ENCODE data around the gene ARHGAP36. TPM values are rescaled to one million over a fixed set of nuclear protein-coding genes. Genes with fewer than 3 reads are reported as not detected.

Gene ARHGAP36
- total and polyA plus RNA-seq, 9 of the 15 experiments (the other 6 are each of a cell fraction or from before 2014, with no cell fraction given): not detected

GRCh38 chrX:131083510-131084142 is 25.5 kb downstream of the ARHGAP36 start (continued):
- no peak for TF ChIP-seq ZNF639 (CRISPR knock-in tag; conservative IDR thresholded peaks at IDR 0.05 in 1 of 2, IDR thresholded peaks at IDR 0.05 in 1 of 2)
- TF ChIP-seq HDAC8 (tag; IDR thresholded peaks at IDR 0.05): no peak
- no peak for TF ChIP-seq CLOCK (CRISPR knock-in tag; IDR thresholded peaks at IDR 0.05; ENCODE audit: borderline replicate concordance)
- TF ChIP-seq FOXA3 (CRISPR knock-in tag; conservative IDR thresholded peaks at IDR 0.05 in 1 of 2, IDR thresholded peaks at IDR 0.05 in 1 of 2): no peak
- TF ChIP-seq CREB1 (IDR thresholded peaks at IDR 0.05): no peak
- TF ChIP-seq CREB1 (CRISPR knock-in tag; IDR thresholded peaks at IDR 0.05): no peak
- no peak for TF ChIP-seq HNRNPLL (IDR thresholded peaks at IDR 0.05; ENCODE audit: low read depth, low read length, poor library complexity, severe bottlenecking)
- TF ChIP-seq ZNF696 (CRISPR knock-in tag; conservative IDR thresholded peaks at IDR 0.05): no peak

All from K562 (cell line).